Measurements from ENCODE around the gene NOTCH1.
A peak's percentile ranks its signal among the peaks of the same experiment; 100 is the strongest.

Gene NOTCH1

GRCh38 chr9:136501686-136502085 lies 44.2 kb downstream of the NOTCH1 start:
- no peak for DNase-seq (ENCODE audit: low read depth in 2 of 2)

- no peak for DNase-seq (ENCODE audit: low read depth in 2 of 2)
Measured at GRCh38 chr9:136499935-136500910, 45.6 kb downstream of the NOTCH1 start.

DNA sequence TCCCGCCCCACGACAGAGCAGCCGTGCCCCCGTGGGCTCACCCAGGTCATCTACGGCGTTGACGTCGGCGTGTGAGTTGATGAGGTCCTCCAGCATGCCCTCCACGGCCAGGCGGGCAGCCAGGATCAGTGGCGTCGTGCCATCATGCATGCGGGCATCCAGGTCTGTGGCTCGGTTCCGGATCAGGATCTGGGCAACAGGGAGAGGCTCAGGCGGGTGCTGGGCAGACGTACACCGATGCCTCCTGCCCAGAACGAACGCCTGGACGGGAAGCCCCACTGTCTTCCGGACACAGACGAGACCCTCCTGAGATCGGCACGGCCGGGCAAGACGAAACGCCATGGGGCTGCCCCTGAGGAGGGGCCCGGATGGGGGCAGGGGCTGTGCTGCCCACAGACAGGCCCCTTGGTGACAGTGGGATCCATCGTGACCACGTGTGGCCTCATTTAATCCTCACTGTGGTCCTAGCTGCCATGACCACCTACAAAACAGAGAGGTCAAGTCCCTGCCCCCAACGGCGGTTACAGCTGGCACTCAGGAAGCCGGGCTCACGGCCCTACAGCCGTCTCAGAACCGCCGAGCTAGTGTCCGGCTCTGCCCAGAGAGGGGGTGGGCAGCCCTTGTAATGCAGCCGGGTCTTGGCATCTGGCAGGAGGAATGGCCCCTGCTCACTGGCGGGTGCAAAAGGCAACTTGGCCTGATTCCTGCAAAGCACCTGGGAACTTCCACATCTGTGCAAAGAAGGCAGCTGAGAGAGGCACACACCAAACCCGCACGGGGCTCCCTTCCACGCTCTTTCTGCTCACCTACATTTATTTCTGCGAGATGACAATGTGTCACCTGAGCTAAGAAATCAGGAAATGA lies 46.5 kb downstream of the NOTCH1 start:
- DNase-seq (ENCODE audit: low read depth in 2 of 2), result no peak

DNA sequence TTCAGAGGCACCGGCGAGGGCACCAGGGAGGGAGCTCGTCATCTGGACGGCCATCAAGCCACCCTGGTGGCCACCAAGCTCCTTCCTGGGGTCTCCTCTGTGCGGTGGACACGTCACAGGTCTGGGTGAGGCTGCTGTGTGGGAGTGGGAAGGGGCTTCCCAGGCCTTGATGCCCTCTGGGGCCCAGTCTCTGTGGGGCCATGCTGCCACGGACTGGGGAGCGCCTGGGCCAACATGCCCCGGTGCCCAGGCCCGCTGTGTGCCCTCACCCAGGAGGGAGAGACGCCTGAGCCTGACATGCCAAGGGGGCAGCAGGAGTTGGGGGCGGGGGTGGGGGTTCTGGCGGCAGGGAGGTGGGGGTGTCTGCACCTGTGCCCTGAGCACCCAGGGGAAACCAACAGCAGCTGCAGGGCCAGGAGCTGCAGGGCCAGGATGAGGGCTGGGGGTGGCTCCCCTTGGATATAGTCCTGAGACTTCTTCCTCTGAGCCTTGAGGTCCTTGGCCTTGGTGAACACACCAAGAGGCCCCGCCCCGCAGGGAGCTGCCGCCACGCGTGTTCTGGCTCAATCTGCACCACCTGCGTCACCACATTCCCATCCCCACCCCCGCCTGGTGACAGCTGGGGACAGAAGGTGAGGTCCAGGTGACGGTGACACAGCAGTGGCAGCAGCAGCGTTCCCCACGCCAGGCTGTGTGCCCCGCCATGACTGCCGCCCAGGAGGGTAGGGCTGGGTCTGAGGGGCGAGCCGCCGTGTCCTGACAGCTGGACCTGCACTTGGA lies 47.7 kb downstream of the NOTCH1 start:
- DNase-seq (ENCODE audit: low read depth in 2 of 2), result no peak

DNA sequence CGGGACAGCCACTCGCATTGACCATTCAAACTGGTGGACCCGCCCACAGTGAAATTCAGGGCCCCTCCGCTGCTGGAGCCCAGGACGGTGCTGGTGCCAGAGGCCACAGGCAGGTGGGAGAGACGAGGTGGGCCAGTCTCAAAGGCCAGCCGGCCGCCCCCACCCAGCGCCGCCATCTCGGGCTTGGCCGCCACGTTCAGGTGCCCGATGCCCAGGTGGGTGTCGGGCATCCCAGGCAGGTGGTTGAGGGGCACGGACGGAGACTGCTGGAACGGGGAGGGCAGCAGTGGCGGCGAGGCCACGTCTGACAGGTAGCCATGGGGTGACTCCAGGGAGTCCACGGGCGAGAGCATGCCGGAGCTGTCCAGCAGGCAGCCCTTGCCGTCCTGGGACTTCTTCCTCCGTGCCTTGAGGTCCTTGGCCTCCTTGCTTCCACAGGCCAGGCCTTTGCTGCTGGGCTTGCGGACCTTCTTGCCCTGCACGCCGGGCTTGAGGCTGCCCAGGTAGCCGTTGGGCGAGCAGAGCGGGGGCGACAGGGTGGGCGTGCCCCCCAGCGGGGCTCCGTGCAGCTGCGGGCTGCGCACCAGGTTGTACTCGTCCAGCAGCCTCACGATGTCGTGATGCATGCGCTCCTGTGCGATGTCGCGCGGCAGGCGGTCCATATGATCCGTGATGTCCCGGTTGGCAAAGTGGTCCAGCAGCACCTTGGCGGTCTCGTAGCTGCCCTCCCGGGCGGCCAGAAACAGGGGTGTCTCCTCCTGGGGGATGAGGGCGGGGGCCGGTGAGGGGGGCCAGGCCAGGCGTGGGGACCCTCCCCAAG lies 48.8 kb downstream of the NOTCH1 start:
- DNase-seq (ENCODE audit: low read depth in 2 of 2), result no peak

GRCh38 chr9:136496181-136496580 lies 49.7 kb downstream of the NOTCH1 start:
- no peak for DNase-seq (ENCODE audit: low read depth in 2 of 2)

DNA sequence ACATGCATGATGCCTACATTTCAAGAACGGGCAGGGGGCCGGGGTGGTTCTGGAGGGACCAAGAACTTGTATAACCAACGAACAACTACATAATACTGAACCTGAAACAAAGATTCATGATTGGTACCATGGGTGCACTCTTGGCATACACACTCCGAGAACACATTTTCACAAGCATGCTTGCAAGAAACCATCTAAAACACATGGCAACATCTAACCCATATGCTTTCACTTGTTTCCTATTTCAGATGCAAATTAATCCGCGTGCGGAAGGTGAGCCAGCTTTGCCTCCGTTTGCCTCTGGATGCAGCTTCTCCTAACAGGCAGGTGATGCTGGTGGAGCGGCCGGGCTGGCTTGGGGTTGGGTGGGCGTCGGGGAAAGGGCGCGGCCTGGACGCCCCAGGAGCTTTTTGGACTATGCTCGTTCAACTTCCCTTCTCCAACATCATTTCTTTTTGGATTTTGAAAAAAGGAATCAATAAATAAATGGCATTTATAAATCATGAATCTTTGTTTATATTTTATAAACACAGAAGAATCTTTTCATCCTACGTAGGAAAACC lies 50.5 kb downstream of the NOTCH1 start:
- no peak for DNase-seq (ENCODE audit: low read depth in 2 of 2)

- DNase-seq (ENCODE audit: low read depth in 2 of 2), result no peak
Measured at GRCh38 chr9:136494531-136495215, 51.2 kb downstream of the NOTCH1 start.

DNA sequence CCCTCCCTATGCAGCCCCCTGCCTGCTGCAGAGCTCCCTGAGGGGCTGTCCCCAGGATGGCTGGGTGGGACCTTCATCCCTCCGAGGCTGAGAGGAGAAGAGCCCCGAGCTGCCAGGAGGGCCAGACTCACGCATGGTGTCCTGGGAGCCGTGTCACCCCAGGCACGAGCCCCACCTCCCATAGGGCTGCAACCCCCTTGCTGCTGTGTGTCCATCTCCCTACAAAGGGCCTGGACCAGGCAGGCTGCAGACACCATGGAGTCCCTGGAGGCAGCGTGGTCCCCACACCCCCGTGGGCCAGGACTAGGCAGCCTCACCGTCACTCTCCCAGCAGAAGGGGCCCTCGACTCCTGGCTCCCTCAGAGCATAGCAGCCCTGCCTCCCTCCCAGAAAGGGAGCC lies 51.8 kb downstream of the NOTCH1 start:
- no peak for DNase-seq (ENCODE audit: low read depth in 2 of 2)

DNA sequence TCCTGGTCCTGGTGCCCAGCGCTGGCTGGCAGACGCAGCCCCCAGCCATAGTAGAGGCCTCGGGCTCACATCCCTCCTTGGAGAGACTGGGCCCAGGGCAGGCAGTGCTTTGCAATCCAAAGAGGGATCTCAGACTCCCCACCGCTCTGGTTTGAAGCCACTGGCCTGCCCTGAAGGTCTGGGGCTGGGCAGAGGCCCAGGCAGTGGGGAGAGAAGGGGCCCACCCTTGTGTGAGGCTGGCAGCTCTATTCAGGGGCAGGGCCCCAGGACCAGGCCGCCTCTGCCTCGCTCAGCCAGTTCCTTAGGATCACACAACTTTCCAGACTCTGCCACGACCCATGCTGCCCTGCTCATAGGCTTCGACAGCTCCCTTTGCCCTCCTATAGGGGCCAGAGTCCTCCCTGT lies 52.3 kb downstream of the NOTCH1 start:
- DNase-seq (ENCODE audit: low read depth in 2 of 2), result no peak

DNA sequence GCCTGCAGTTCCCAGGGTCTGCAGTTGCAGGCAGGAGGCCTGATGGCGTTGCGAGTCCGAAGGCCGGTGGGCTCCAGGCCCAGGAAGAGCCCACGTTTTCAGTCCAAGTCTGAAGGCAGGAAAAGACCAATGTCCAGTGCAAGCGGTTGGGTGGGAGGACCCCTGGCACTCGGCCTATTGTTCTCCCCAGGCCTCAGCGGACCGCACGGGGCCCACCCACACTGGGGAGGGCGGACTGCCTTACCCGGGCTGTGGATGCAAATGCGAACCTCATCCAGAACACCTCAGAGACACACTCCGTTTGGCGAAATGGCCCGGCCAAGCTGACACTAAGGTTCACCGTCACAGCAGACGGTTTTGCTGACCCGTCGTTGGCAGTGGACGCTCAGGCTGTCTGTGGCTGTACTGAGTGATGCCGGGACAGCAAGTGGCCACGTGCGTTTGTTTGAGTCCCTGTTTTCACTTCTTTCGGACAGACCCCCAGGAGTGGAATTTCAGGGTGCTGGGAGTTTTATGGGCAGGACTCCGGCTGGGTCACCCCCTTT lies 52.8 kb downstream of the NOTCH1 start:
- no peak for DNase-seq (ENCODE audit: low read depth in 2 of 2)

GRCh38 chr9:136489731-136490130 lies 56.1 kb downstream of the NOTCH1 start:
- DNase-seq (ENCODE audit: low read depth in 2 of 2), result no peak

GRCh38 chr9:136488247-136489214 lies 57.3 kb downstream of the NOTCH1 start:
- DNase-seq (ENCODE audit: low read depth in 2 of 2), result peak; percentile 57 to 67

- no peak for DNase-seq (ENCODE audit: low read depth in 2 of 2)
Measured at GRCh38 chr9:136487672-136488071, 58.2 kb downstream of the NOTCH1 start.

DNA sequence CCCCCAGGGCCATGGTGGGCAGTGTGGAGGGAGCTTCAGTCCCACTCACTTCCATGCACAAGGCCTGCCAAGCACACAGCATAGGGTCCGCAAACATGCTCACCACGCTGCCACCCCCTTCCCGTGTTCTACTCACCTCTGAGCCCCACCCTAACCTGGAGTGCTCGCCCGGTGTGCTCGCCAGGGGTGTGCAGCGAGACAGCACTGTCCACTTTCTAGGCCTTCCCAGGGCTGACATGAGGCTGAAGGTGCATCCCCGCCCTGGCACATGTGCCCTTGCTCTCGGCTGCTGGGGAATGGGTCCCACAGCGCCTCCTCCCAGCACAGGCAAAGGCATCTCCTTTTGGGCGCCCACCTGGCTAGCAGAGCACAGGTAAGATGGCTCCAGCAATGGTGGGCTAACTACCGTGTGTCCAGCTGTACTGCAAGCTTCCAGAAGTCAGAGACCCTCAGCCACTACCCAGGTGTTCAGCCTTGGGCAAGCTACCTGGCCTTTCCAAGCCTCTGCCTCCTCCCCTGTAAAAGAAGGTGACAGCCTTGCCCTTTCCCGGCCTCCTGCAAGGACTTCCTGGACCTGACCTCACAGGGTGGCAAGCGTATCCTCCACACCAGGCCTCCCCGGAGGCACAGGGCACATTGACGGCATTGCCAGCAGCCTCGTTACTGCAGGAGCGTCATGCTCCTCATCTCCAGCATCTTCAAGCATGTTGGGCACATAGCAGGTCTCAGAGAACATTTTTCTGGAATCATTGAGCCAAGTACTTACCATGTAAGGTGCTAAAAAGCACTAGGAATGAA lies 58.8 kb downstream of the NOTCH1 start:
- DNase-seq (ENCODE audit: low read depth in 2 of 2), result no peak

DNA sequence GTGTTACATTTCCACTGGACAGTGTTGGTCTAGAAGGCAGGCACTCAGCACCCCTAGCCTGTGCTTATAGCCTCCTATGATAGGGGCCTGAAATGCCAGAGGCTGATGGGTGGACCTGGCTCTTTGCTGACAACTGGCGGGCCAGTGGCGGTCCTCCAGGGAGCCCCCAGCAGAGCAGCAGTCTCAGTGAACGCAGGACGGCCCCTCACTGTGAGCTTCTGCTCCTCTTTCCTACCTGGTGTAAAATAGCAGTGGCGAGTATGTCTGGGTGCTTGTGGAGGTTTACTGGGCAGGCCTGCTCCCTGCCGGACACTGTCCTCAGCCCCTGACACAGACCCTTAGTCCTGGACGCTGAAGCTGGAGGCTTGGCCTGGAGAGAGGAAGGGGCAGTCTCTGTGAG lies 59.7 kb downstream of the NOTCH1 start:
- no peak for DNase-seq (ENCODE audit: low read depth in 2 of 2)

Measured in stimulated activated CD4-positive, alpha-beta T cell treated with anti-CD3 and anti-CD28 coated beads, Interleukin-1b, Interleukin-23, amount 100 ng/mL, for 1 hour (primary cell).